NCI-H1694 treated with DMSO at 0.1 percent for 48 hours (cell line): ENCODE measurements around the gene BEND5.
A peak's percentile ranks its signal among the peaks of the same experiment; 100 is the strongest.

Experiments used
- DNase-seq: peaks from one replicate; lab custom pipeline; 2025; lab: John Stamatoyannopoulos, UW

Gene BEND5, protein sequence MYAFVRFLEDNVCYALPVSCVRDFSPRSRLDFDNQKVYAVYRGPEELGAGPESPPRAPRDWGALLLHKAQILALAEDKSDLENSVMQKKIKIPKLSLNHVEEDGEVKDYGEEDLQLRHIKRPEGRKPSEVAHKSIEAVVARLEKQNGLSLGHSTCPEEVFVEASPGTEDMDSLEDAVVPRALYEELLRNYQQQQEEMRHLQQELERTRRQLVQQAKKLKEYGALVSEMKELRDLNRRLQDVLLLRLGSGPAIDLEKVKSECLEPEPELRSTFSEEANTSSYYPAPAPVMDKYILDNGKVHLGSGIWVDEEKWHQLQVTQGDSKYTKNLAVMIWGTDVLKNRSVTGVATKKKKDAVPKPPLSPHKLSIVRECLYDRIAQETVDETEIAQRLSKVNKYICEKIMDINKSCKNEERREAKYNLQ

DNA sequence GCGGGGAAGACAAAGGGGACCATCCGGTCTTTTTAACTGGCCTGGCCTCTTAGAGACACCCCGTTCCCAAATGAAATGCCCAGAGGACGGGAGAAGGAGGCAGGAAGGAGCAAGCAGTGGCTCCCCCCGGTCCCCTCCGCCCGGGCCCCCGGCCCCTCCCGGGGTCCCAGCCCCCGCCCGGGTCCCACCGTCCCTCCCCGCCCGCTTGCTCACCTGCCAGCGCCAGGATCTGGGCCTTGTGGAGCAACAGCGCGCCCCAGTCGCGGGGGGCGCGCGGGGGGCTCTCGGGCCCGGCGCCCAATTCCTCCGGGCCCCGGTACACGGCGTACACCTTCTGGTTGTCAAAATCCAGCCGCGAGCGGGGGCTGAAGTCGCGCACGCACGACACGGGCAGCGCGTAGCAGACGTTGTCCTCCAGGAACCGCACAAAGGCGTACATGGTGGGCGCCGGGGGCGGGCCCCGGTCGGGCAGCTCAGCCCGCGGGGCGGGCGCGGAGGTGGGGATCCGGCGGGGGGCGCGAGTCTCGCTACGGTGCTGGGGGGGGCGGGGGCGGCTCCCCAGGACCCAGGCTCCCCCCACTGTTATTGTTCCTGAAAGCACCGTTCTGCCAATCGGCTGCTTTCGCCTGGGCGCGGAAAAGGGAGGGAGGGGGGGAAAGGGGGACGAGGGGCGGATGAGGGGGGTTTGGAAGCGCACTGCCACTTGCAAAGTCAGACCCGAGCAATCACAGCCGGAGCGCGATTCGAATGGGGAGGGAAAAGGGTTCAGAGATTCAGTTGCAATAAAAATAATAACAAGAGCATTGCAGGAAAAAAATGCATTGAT is at the start of gene BEND5:
Gene BEND5, minus strand, starts transcription at position 499 of the 826 bp plus-strand sequence. Its CDS starts 60 bp downstream, at position 439.
- DNase-seq, result peak; percentile 75

DNA sequence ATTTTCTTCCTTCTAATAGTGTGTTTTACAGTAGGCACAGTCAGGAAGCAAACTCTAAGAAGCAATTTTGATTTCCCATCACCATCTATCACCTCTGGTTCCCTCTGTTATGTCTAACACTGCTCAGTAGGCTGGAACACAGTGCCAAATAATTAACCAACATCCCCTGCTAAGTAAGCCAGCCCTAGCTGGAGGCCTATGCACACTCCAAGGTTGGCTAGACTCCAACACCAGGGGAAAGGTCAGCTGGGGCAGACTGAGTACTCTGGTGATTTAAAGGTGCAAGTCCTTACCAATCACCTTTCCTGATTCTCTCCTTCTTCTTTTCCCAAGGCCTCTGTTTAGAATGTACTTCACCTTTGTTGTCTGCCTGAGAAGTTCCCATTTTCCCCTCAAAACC is 46.5 kb upstream of the BEND5 start:
- no peak for DNase-seq

DNA sequence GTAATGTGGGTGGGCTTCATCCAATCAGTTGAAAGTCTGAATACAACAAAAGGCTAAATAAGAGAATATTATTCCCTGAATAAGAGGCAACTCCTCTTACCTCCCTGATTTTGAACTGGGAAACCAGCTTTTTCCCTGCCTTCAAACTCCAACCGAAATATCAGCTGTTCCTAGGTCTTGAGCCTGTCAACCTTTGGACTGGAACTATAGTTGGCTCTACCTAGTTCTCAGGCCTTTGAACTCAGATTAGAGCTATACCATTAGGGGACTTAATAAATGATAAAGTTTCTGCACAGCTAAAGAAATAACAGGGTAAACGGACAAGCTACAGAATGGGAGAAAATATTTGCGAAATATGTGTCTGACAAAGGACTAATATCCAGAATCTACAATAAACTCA is 43.8 kb upstream of the BEND5 start:
- DNase-seq, result no peak

DNA sequence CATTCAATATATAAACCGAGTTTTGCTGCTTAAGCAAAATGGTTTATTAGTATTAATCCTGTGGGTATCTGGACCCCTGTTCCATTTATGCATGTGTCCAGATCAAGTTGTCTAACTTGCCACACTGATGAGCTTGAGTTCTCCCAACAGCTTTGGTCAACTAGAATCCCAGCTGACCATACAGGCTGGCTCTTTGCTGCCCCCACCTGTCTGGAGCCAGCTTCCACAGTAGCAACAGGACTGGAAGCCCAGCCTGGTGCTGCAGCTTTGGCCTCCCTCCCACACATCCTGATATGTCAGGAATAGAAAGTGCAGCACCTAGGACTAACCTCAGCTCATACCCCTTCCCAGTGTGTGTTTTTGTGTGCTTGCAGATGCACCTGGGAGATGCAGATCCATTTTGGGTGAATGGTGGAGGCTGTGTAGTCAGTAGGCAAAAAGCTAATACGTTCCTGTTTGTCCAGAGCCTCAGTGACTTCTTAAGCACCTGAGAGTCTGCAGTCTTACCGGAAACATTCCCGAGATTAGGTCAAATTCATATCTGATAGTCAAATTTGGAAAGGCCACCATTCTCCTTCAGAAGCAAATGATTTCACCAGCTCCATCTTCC is 40.9 kb upstream of the BEND5 start:
- DNase-seq, result peak; percentile 33

DNA sequence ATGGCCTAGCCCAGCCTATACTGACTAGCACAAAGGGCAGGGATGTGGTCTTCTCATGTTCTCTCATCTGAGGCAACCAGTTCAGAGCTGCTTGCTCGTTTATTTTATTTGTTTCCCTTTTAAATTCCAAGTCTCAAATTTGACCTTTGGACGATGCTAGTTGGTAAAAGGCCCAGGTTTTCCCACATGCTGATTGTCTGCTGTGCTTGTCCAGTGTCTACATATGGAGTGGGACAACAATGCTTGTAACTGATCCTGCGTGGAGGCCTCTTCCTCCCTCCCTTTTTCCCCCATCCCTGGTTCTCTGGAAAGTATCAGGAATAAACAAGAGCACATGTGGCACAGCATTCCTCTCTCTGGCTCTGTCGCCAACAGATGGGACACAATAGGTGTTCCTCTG is 34.0 kb upstream of the BEND5 start:
- DNase-seq, result peak; percentile 33

DNA sequence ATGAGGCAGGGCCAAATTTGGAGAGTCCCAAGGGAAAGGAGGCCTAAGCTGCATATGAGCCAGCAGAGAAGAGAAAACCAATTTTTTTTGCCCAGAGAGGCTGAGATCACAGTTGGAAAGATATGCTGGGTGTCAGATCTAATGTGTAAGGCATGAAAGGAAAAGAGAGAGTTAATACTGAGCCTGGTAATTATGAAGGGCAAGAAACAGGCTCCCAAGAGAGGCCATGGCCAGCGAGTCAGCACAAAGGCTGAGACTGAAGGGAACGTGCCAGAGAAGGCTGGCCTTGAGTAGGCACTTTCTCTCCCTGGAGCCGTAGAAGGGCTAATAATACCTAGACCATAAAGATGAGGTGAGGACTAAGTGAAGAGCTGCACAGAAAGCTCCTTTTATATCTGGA is 31.8 kb upstream of the BEND5 start:
- no peak for DNase-seq

DNA sequence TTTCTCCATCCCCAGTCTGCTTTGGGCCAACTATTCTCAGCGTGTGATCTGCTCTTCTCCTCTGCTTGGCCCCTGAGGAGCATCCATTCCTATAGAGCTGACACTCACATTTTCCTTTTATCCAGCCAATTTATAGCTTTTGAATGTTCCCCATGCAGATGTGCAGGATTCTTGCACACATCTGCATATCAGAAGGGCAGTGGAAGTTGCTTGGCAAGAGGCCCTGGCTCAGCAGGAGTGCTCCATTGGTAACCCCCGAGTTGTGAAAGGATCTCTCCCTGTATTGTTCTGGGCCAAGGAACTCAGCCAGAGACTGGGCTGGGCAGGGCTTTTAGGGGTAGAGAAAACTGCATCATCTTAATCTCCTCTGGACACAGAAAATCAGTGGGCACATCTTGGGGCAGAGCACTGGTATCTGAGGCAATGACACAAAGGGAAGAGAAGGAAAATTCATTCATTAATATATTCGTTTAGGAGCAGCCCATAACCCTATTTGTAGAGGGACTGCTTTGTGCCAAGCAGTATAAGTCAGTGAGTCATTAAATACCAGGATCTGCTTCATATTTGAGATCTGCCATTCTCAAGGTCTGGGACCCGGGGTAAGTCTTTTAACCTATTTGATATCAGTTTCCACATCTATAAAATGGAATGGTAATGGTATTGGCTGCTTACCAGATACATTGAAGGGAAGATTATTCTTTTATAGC is 31.0 kb upstream of the BEND5 start:
- no peak for DNase-seq

DNA sequence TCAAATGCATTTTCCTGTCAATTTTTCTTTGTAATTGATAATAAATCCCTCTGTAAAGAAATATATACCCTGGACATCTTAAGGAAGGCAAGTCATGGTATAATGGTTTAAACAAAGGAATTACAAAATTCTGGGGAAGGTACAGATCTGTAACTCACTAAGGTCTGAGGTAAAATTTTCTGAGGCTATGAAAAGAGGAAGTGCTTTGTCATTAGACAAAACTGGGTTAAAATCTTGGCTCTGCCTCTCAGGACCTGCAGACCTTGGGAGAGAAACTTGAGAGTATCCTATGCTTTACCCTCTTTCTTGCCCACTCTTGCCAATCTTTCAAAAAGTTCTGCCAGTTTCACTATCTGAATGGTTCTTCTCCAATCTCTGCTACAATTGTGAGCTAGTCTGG is 26.8 kb upstream of the BEND5 start:
- no peak for DNase-seq

DNA sequence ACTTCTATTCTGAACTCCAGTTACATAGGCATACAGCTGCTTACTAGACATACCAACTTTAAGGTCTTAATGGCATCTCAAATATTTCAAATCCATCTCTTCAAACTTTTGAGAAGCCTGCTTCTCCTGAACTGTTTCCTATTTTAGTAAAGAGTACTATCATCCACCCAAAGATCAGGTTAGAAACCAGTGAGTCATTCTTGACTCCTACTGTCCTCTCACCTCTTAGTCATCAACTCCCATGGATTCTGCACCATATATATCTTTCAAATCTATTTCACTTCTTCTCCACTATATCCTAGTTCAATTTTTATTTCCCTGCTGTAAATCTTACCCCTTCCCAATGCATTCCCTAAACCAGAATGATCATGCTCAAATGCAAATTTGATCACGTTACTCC is 18.1 kb upstream of the BEND5 start:
- no peak for DNase-seq

DNA sequence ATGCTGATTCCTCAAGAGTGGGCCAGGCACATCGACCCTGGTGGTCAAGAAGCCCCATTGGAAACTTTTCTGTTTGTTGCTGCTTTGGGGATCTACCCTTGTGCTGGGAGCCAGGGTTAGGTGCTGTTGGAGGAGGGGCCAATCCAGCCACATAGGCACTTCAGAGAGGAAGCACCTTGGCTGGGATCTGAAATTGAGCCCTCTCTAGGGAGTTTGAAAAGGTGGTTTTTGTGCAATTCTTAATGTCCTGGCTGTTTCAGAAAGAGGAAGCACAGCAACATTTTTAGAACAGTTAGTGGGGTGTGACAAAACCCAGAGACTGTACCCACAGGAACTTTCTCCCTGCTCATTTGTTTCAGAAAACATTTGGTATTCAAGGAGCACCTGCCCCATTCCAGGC is 17.2 kb upstream of the BEND5 start:
- no peak for DNase-seq

DNA sequence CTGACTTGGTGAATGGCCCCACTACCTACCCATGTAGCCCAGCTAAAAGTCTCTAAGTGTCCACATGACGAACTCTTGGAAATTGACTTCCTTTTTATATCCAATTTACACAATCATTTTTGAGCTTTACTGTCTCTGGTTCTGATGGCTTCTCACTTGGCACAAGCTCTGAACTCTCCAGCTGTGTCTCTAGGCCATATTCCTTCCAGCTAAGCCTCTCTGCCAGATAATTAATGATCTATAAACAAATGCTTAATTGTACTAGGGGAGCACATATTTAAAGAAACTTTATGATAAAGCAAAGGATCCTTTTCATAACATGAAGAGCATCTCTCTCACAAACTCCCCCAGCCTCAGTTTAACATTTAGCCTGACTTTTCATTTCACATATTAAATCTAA is 16.3 kb upstream of the BEND5 start:
- DNase-seq, result peak; percentile 61

DNA sequence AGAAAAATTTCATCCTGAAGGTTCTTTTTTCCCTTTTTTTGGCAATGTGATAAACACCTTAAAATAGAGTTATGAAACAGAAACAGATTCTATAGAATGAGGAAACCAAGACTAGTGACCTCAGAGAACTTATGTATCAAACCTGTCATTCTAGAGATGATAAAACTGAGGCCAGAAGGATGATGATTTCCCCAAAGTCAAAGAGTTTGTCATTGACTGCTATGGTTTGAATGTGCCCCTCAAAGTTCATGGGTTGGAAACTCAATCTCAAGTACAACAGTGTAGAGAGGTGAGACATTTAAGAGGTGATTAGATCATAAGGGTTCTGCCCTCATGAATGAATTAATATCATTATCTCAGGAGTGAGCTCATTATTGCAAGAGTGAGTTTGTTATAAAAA is 13.7 kb upstream of the BEND5 start:
- no peak for DNase-seq

DNA sequence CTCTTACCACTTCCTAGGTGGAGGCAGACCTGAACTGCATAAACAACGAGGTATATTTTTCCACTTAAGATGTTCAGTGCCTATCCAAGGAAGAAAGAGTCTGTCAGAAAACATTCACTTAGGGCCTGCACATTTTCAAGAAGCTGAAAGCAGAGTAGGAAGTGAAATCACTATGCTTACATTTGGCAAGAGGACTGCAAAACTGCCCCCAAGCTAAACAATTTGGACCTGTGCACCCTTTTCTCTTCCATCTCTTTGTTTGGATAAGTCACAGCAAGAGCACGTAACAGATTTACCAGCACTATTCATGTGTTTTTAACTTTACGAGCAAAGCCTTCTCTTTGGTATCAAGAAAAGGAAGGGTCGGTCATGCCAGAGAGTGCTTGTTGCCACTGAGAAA is 13.2 kb upstream of the BEND5 start:
- DNase-seq, result no peak

DNA sequence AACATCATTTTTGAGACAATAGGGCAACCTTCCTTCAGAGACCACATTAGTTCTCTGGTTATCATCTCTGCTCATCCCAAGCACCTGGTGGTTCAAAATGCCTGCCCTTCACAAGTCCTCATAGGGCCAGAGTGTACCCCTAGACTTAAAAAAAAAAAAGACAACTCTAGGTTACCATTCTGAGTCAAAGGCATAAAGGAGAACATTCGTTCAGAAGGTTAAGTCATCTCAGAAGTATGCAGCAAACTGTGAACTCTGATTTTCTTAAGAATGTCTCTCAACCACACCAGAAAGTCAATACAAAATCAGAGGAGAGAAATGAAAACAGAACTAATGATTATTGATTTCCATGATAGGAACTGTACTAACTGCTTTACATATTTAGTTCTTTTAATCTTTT is 9.2 kb upstream of the BEND5 start:
- DNase-seq, result no peak

DNA sequence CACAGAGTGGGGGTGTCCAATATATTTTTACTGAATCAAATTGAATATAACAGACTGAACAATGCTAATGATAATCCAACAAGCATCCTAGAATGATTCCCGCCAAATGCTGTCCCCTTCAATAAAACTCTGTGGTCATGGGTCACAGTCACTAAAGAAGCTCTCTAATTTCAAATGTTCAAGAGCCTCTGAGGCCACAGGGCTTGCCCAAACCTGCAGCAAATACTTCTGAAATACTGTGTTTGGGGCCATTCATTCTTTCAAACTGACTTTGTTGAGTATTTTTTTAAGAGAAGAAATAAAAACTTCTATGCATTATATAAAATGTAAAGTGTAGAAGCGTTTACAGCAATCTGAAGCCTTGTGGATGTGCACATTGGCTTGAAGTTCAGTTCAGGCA is 7.6 kb upstream of the BEND5 start:
- no peak for DNase-seq

DNA sequence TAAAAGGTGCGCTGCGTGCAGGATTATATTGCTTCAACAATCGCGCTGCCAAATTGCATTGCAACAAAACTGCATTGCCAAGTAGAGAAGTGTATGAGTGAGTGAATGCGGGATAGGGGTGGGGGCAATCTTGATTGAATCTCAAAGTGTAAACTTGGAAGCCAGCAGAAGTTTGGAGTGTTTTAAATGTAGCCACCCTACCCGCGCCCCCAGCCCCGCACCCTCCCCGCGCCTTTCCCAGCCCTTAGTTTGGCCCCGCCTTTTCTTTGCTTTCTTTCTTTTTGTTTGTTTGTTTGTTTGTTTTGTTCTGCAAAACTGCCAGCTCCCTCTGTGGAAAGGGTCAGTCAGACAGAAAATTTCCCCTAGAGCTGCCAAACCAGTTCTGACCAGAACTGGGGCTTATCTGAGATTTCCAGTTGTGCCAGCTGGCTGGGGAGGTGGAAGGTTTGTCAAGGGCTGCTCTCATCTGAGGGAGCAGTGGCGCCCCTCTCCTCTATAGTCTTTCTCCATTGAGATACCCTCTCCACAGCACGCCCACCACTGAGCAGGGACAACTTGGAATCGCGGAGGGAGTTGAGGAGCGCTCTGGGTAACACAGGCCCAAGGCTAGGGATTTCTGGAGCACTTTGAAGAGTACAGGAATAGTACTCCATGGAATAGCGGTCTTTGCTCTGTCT is 666 bp upstream of the BEND5 start:
- DNase-seq, result no peak

DNA sequence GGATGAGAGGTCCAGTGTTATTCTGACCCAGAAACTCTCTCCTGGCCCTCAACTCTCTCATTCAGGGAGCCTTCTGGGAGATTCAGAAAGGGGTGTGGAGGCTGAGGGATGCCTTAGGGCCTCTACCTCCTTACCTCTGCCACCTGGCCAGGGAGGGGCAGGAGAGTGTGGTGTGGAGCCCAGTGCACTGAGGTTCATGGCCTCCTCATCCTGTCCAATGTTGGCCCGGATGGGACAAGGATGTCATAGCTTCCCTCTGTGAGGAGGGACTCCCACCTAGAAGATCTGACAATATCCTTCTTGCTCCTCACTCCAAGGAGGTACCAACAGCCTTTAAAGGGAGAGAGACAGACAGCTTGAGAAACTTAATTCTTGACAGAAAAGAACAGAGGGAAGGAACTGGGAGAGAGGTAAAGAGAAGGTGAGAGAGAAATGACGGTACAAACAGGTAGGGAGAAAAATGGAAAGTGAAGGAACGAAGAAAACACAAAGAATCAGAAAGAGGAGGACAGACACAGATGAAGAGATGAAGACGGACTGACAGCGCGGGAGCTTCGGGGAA is 779 bp downstream of the BEND5 start:
- no peak for DNase-seq

DNA sequence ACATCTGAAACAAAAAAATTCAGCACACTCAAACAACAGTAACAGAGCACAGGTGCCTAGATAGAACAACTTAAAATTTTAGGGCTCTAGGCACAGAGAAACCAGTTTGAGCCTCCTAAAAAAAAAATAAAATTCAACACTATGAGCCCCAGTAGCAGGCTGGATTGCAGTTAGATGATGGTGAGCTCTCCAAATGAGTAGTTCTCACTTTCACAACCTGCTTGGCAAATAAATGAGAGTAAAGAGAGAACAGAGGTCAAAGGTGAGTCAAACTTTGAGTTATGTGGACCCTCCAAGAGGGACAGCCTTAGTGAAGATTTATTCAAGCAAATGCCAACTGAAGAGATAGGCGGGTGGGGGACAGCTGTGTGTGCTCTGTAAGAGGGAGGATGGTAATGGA is 3.6 kb downstream of the BEND5 start:
- DNase-seq, result no peak

DNA sequence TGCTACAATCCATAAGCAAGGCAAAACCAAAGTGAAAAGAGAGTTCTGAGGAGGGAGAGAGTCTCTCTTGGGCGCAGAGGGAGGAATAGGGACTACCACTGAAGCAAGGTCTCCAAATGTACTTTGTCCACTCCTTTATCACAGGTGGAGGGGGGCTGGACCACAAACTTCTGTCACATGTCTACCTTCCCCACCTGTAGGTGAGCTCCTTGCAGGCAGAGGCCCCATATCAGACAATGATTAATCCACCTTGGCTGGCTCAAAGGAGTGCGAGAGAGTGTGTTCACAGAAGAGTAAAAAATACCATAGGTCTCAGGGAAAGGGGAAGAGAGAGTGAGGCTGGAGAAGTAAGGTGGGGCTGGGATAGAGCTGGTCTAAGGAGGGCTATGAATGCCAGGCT is 4.5 kb downstream of the BEND5 start:
- no peak for DNase-seq

DNA sequence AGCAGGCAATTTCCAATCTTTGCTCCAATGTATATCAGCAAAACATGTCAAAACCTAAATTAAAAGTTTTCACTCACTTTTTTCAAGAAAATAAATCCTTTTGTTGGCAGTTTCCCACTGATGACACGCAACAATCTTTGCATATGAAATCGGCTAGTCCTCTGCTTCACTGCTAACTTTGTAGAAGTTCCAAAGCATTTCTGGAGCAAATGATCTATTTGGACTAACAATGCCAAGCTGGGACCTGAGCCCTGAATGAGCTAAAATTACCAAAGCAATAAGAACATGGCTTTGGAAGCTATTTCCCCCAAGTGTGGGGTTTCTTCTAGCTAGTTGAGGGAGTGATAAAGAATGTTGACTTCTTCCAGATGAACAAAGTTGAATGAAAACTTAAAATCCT is 5.1 kb downstream of the BEND5 start:
- no peak for DNase-seq

DNA sequence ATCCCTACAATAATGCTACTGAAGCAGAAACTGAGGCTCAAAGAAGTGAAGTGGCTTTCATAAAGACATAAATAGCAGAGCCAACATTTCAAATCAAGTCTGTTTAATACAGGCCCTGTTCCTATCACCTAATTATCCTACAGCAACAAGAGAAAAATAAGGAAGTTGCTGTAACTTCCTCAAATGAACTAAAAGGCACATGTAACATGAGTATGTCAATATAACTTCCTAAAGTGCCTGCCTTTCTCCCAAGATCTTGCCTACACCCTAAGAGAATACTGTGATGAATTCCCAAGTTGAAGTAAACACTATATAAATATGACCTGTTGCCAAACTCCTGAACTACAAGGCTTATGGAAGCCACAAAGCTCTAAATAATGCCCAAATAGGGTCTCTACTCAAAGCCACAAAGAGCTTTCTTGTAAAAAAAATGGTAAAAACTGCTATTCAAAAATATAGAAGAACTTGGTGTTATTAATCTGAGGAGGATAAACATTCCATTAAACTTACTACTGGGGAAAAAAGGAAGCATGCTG is 8.6 kb downstream of the BEND5 start:
- no peak for DNase-seq
